H9 (cell line): ENCODE results near the gene PFN1. TPM values are rescaled to one million over a fixed set of nuclear protein-coding genes. Genes with fewer than 3 reads are reported as not detected.

Experiments
- DNase-seq: peaks from one replicate; pipeline ENCODE4 v3.0.0-alpha.2; 2017
- H2AFZ ChIP-seq: one replicate; pipeline ENCODE4 v1.6.1; 2013; ENCODE audit warnings: mild to moderate bottlenecking, low read length, control low read depth, moderate library complexity
- H2AK5ac ChIP-seq: 2 replicates; pipeline ENCODE4 v1.6.1; 2013; ENCODE audit warnings: low read length, control low read depth, mixed read lengths; ENCODE audit not compliant: insufficient read length
- H2BK120ac ChIP-seq: one replicate; pipeline ENCODE4 v1.6.1; 2013; ENCODE audit warnings: low read depth, mild to moderate bottlenecking, low read length, control low read depth, inconsistent platforms; ENCODE audit not compliant: poor library complexity, severe bottlenecking
- H2BK12ac ChIP-seq: 2 replicates; pipeline ENCODE4 v1.6.1; 2013; ENCODE audit warnings: low read length, control low read depth, mixed read lengths, low read depth; ENCODE audit not compliant: insufficient read length
- H2BK15ac ChIP-seq: 2 replicates; pipeline ENCODE4 v1.6.1; 2013; ENCODE audit warnings: low read depth, low read length, control low read depth
- H2BK20ac ChIP-seq: one replicate; pipeline ENCODE4 v1.6.1; 2013; ENCODE audit warnings: low read depth, mild to moderate bottlenecking, low read length, control low read depth, inconsistent platforms; ENCODE audit not compliant: poor library complexity, severe bottlenecking
- H2BK5ac ChIP-seq: 2 replicates; pipeline ENCODE4 v1.6.1; 2013; ENCODE audit warnings: low read length, control low read depth, mixed read lengths; ENCODE audit not compliant: insufficient read length
- H3K14ac ChIP-seq: 2 replicates; pipeline ENCODE4 v1.6.1; 2013; ENCODE audit warnings: low read length, control low read depth; ENCODE audit not compliant: insufficient read depth
- H3K18ac ChIP-seq: 2 replicates; pipeline ENCODE4 v1.6.1; 2013; ENCODE audit warnings: low read depth, mild to moderate bottlenecking, mixed read lengths, low read length, control low read depth; ENCODE audit not compliant: insufficient read length
- H3K23ac ChIP-seq: 2 replicates; pipeline ENCODE4 v1.6.1; 2013; ENCODE audit warnings: low read length, control low read depth, mixed read lengths, low read depth; ENCODE audit not compliant: insufficient read length
- H3K23me2 ChIP-seq: 2 replicates; pipeline ENCODE4 v1.6.1; 2013; ENCODE audit warnings: low read depth, mild to moderate bottlenecking, mixed read lengths, low read length, control low read depth; ENCODE audit not compliant: insufficient read length, poor library complexity, severe bottlenecking
- H3K27ac ChIP-seq: 2 replicates; pipeline ENCODE4 v1.5.1; 2013; ENCODE audit warnings: low read length, control low read depth, mixed read lengths, low read depth; ENCODE audit not compliant: insufficient read length
- H3K27me3 ChIP-seq: 2 replicates; pipeline ENCODE4 v1.6.1; 2013; ENCODE audit warnings: low read length, control low read depth, inconsistent platforms; ENCODE audit not compliant: insufficient read depth
- H3K4ac ChIP-seq: 2 replicates; pipeline ENCODE4 v1.6.1; 2013; ENCODE audit warnings: low read depth, mild to moderate bottlenecking, control low read depth, inconsistent platforms, low read length, moderate library complexity
- H3K4me1 ChIP-seq: 2 replicates; pipeline ENCODE4 v1.6.1; 2013; ENCODE audit warnings: low read length, control low read depth, inconsistent platforms; ENCODE audit not compliant: insufficient read depth
- H3K4me2 ChIP-seq: 2 replicates; pipeline ENCODE4 v1.6.1; 2013; ENCODE audit warnings: low read length, control low read depth, mixed read lengths; ENCODE audit not compliant: insufficient read length, insufficient read depth
- H3K56ac ChIP-seq: 2 replicates; pipeline ENCODE4 v1.6.1; 2013; ENCODE audit warnings: low read depth, mild to moderate bottlenecking, mixed read lengths, low read length, control low read depth; ENCODE audit not compliant: insufficient read length
- H3K79me1 ChIP-seq: 2 replicates; pipeline ENCODE4 v1.6.1; 2013; ENCODE audit warnings: low read depth, mild to moderate bottlenecking, moderate library complexity, low read length, control low read depth, inconsistent platforms; ENCODE audit not compliant: insufficient read depth, poor library complexity, severe bottlenecking
- H3K79me2 ChIP-seq: 2 replicates; pipeline ENCODE4 v1.6.1; 2013; ENCODE audit warnings: low read length, control low read depth, inconsistent platforms; ENCODE audit not compliant: insufficient read depth
- H3K9ac ChIP-seq: 2 replicates; pipeline ENCODE4 v1.6.1; 2013; ENCODE audit warnings: low read length, control low read depth, mixed read lengths; ENCODE audit not compliant: insufficient read length; ENCODE audit errors: extremely low read depth
- H3K9me3 ChIP-seq: one replicate; pipeline ENCODE4 v1.6.1; 2013; ENCODE audit warnings: low read depth, low read length, inconsistent platforms; ENCODE audit not compliant: control insufficient read depth
- H3T11ph ChIP-seq: one replicate; pipeline ENCODE4 v1.6.1; 2013; ENCODE audit warnings: mild to moderate bottlenecking, low read length, control low read depth, inconsistent platforms
- H4K20me1 ChIP-seq: one replicate; pipeline ENCODE4 v1.6.1; 2013; ENCODE audit not compliant: control insufficient read depth, insufficient read length, insufficient read depth
- H4K5ac ChIP-seq: 2 replicates; pipeline ENCODE4 v1.6.1; 2013; ENCODE audit warnings: low read depth, mild to moderate bottlenecking, mixed read lengths, low read length, control low read depth; ENCODE audit not compliant: insufficient read length
- H4K8ac ChIP-seq: replicated peaks from 2 replicates; pipeline ENCODE4 v1.6.1; 2013; ENCODE audit warnings: low read length, control low read depth, mixed read lengths, low read depth; ENCODE audit not compliant: insufficient read length
- H4K91ac ChIP-seq: 2 replicates; pipeline ENCODE4 v1.6.1; 2013; ENCODE audit warnings: low read depth, mild to moderate bottlenecking, moderate library complexity, mixed read lengths, low read length, control low read depth; ENCODE audit not compliant: insufficient read length
- H3K27ac Mint-ChIP-seq, 3 experiments: 2 replicates in 2 of 3; 3 replicates in 1 of 3; pipeline ENCODE4 v1.8.0; 2020 to 2021; ENCODE audit warnings: mixed read lengths in 3 of 3, mild to moderate bottlenecking in 1 of 3, moderate library complexity in 1 of 3
- H3K27me3 Mint-ChIP-seq: 2 replicates; pipeline ENCODE4 v1.8.0; 2021; ENCODE audit warnings: low read depth, mild to moderate bottlenecking, moderate library complexity, mixed read lengths
- H3K36me3 Mint-ChIP-seq, 3 experiments: 2 replicates in 2 of 3; 3 replicates in 1 of 3; pipeline ENCODE4 v1.8.0; 2020 to 2021; ENCODE audit warnings: low read depth in 3 of 3, mixed read lengths in 3 of 3; ENCODE audit not compliant: insufficient read depth in 1 of 3
- H3K4me1 Mint-ChIP-seq, 2 experiments: 2 replicates each; pipeline ENCODE4 v1.8.0; 2020; ENCODE audit warnings: mixed read lengths in 2 of 2
- H3K4me3 Mint-ChIP-seq, 2 experiments: 2 replicates in 1 of 2; 3 replicates in 1 of 2; pipeline ENCODE4 v1.8.0; 2020 to 2021; ENCODE audit warnings: mild to moderate bottlenecking in 2 of 2, mixed read lengths in 2 of 2, moderate library complexity in 1 of 2
- H3K9me3 Mint-ChIP-seq, 2 experiments: 2 replicates in 1 of 2; 3 replicates in 1 of 2; pipeline ENCODE4 v1.8.0; 2020; ENCODE audit warnings: mild to moderate bottlenecking in 2 of 2, mixed read lengths in 2 of 2, moderate library complexity in 1 of 2
- CTCF ChIP-seq: fragments of 200-600 bp; sonication (generic); conservative IDR thresholded peaks from 3 replicates; pipeline ENCODE4 v1.8.0; 2021; ENCODE audit warnings: antibody characterized with exemption, mild to moderate bottlenecking
- WGBS: extraction: QIAGEN DNeasy Blood & Tissue Kit; methylation state at CpG from one replicate; pipeline ENCODE4 v1.1.7; 2013; ENCODE audit warnings: missing lambda C conversion rate, low lambda C conversion rate, mixed read lengths; ENCODE audit not compliant: insufficient read length; ENCODE audit errors: extremely low coverage; 5-methylcytosine and 5-hydroxymethylcytosine counted together
- total RNA-seq: library from RNA; stranded (reverse); gene quantifications from 2 replicates; pipeline ENCODE4 v1.2.1, GENCODE V29; 2021

PFN1 gene
- total RNA-seq, 1 experiment from 2014 or later = 1,149 TPM

- no peak overlapping the region for H2AK5ac ChIP-seq
- H3K79me2 ChIP-seq = peaks cover 8% of the 10 kb centered on the region; the same call in 1 of the 2 replicates
- no peak overlapping the region for H3K18ac ChIP-seq
- no peak overlapping the region for H4K5ac ChIP-seq
- no peak overlapping the region for H3K9ac ChIP-seq
- H2BK15ac ChIP-seq = no peak overlapping the region
- no peak for TF ChIP-seq CTCF
- Mint-ChIP-seq H3K9me3 (peaks cover 0 to 2% of the 10 kb centered on the region in 2 experiments; a peak in 1 of 5 replicates), H3K27me3 (no peaks in the 10 kb centered on the region; the same call in 1 of the 2 replicates), H3K27ac (peak overlapping the region; percentile 10 to 94 (median 58); a peak in 4 of 7 replicates), H3K4me1 (peaks cover 32 to 34% of the 10 kb centered on the region in 2 experiments), H3K4me3 (peak overlapping the region; percentile 87 to 95), H3K36me3 (peaks cover 5 to 11% (median 6%) of the 10 kb centered on the region in 3 experiments)
- H3K9me3 ChIP-seq = no peaks in the 10 kb centered on the region
- peak overlapping the region; percentile 72 for H3K4me2 ChIP-seq
- no peak overlapping the region for H4K8ac ChIP-seq
- no peaks in the 10 kb centered on the region for H3K27me3 ChIP-seq
- H2BK12ac ChIP-seq = no peak overlapping the region
- no peak overlapping the region for H3K23ac ChIP-seq
- H2BK20ac ChIP-seq = no peak overlapping the region
- H3T11ph ChIP-seq = no peak overlapping the region
- no peak overlapping the region for H3K4ac ChIP-seq
- DNase-seq = no peak
- no peak overlapping the region for H2AFZ ChIP-seq
- peaks cover 4% of the 10 kb centered on the region; the same call in 1 of the 2 replicates for H3K4me1 ChIP-seq
- no peak overlapping the region for H2BK5ac ChIP-seq
- no CpG with 5 or more reads among the region's 3 CpGs for WGBS
- H3K56ac ChIP-seq = no peak overlapping the region
- no peak overlapping the region for H4K91ac ChIP-seq
- no peaks in the 10 kb centered on the region for H4K20me1 ChIP-seq
- peaks cover 3% of the 10 kb centered on the region for H3K79me1 ChIP-seq
- H2BK120ac ChIP-seq = no peak overlapping the region
- H3K23me2 ChIP-seq = peaks cover 23% of the 10 kb centered on the region
- H3K27ac ChIP-seq = no peak overlapping the region
- no peak overlapping the region for H3K14ac ChIP-seq
Measured at GRCh38 chr17:4951486-4951885, 3.2 kb upstream of the PFN1 start.
